ENCODE data around the gene TAB2. TPM values are rescaled to one million over a fixed set of nuclear protein-coding genes. Genes with fewer than 3 reads are reported as not detected.
A peak's percentile ranks its signal among the peaks of the same experiment; 100 is the strongest.
"Not testable (repeated sequence)": the region's sequence is repeated elsewhere in the genome, so short reads cannot be mapped to it uniquely, and the experiment has no call there.

The TAB2 gene
- total RNA-seq, 1 donor from 2014 or later, result 50.6 TPM

GRCh38 chr6:149340200-149340599, 22.7 kb downstream of the TAB2 start:
- H3K9me3 Mint-ChIP-seq (ENCODE audit: unreplicated experiment), result no peaks in the 10 kb centered on the region
- no peaks in the 10 kb centered on the region for H3K27me3 Mint-ChIP-seq (ENCODE audit: unreplicated experiment)
- H3K27ac Mint-ChIP-seq (ENCODE audit: unreplicated experiment), result no peak overlapping the region
- no peak overlapping the region for H3K4me3 Mint-ChIP-seq (ENCODE audit: unreplicated experiment)
- TF ChIP-seq CTCF (IDR thresholded peaks at IDR 0.05), result no peak
- H3K36me3 Mint-ChIP-seq (ENCODE audit: unreplicated experiment), result peaks cover 3% of the 10 kb centered on the region
- H3K4me1 Mint-ChIP-seq (ENCODE audit: unreplicated experiment), result peaks cover 67% of the 10 kb centered on the region
- DNase-seq (ENCODE audit: extremely low spot score, unreplicated experiment), result no peak

GRCh38 chr6:149342525-149342924, 25.0 kb downstream of the TAB2 start:
- Mint-ChIP-seq H3K27me3 (ENCODE audit: unreplicated experiment) (no peaks in the 10 kb centered on the region), H3K4me3 (ENCODE audit: unreplicated experiment) (no peak overlapping the region), H3K27ac (ENCODE audit: unreplicated experiment) (peak overlapping the region; percentile 79), H3K4me1 (ENCODE audit: unreplicated experiment) (peaks cover 55% of the 10 kb centered on the region), H3K9me3 (ENCODE audit: unreplicated experiment) (no peaks in the 10 kb centered on the region), H3K36me3 (ENCODE audit: unreplicated experiment) (peaks cover 5% of the 10 kb centered on the region)
- DNase-seq (ENCODE audit: extremely low spot score, unreplicated experiment), result no peak
- TF ChIP-seq CTCF (IDR thresholded peaks at IDR 0.05), result no peak

- TF ChIP-seq CTCF (IDR thresholded peaks at IDR 0.05), result no peak
- Mint-ChIP-seq H3K36me3 (ENCODE audit: unreplicated experiment) (peaks cover 7% of the 10 kb centered on the region), H3K27ac (ENCODE audit: unreplicated experiment) (no peak overlapping the region), H3K27me3 (ENCODE audit: unreplicated experiment) (no peaks in the 10 kb centered on the region), H3K4me1 (ENCODE audit: unreplicated experiment) (peaks cover 46% of the 10 kb centered on the region), H3K4me3 (ENCODE audit: unreplicated experiment) (no peak overlapping the region), H3K9me3 (ENCODE audit: unreplicated experiment) (no peaks in the 10 kb centered on the region)
- DNase-seq (ENCODE audit: extremely low spot score, unreplicated experiment), result no peak
Measured at GRCh38 chr6:149343501-149343900, 26.0 kb downstream of the TAB2 start.

- Mint-ChIP-seq H3K27me3 (ENCODE audit: unreplicated experiment) (no peaks in the 10 kb centered on the region), H3K36me3 (ENCODE audit: unreplicated experiment) (peaks cover 12% of the 10 kb centered on the region)
Measured at GRCh38 chr6:149346078-149346477, 28.6 kb downstream of the TAB2 start.

GRCh38 chr6:149347067-149347466, 29.6 kb downstream of the TAB2 start:
- Mint-ChIP-seq H3K27me3 (ENCODE audit: unreplicated experiment) (no peaks in the 10 kb centered on the region), H3K4me3 (ENCODE audit: unreplicated experiment) (no peak overlapping the region), H3K9me3 (ENCODE audit: unreplicated experiment) (no peaks in the 10 kb centered on the region), H3K4me1 (ENCODE audit: unreplicated experiment) (peaks cover 22% of the 10 kb centered on the region), H3K27ac (ENCODE audit: unreplicated experiment) (no peak overlapping the region), H3K36me3 (ENCODE audit: unreplicated experiment) (peaks cover 12% of the 10 kb centered on the region)
- DNase-seq (ENCODE audit: extremely low spot score, unreplicated experiment), result no peak
- TF ChIP-seq CTCF (IDR thresholded peaks at IDR 0.05), result no peak

More at GRCh38 chr6:149346078-149346477, 28.6 kb downstream of the TAB2 start:
- H3K27ac Mint-ChIP-seq (ENCODE audit: unreplicated experiment), result no peak overlapping the region
- H3K4me3 Mint-ChIP-seq (ENCODE audit: unreplicated experiment), result no peak overlapping the region
- H3K9me3 Mint-ChIP-seq (ENCODE audit: unreplicated experiment), result no peaks in the 10 kb centered on the region
- no peak for DNase-seq (ENCODE audit: extremely low spot score, unreplicated experiment)
- peaks cover 32% of the 10 kb centered on the region for H3K4me1 Mint-ChIP-seq (ENCODE audit: unreplicated experiment)
- no peak for TF ChIP-seq CTCF (IDR thresholded peaks at IDR 0.05)

GRCh38 chr6:149349279-149349678, 31.8 kb downstream of the TAB2 start:
- not testable (repeated sequence) for DNase-seq (ENCODE audit: extremely low spot score, unreplicated experiment); H3K4me3 Mint-ChIP-seq (ENCODE audit: unreplicated experiment); H3K27ac Mint-ChIP-seq (ENCODE audit: unreplicated experiment); H3K27me3 Mint-ChIP-seq (ENCODE audit: unreplicated experiment); H3K9me3 Mint-ChIP-seq (ENCODE audit: unreplicated experiment)
- peaks cover 10% of the 10 kb centered on the region for H3K36me3 Mint-ChIP-seq (ENCODE audit: unreplicated experiment)
- H3K4me1 Mint-ChIP-seq (ENCODE audit: unreplicated experiment), result peaks cover 14% of the 10 kb centered on the region

All from osteocyte (in vitro differentiated cells).